IMR-90 (cell line): ENCODE measurements around the gene HPS6. TPM values are rescaled to one million over a fixed set of nuclear protein-coding genes. Genes with fewer than 3 reads are reported as not detected.

Experiments
- ATAC-seq: fragments of 200-7000 bp; cut with Tn5 transposase; 2 replicates; pipeline ENCODE4 v1.9.1; 2020; ENCODE audit warnings: low read depth, mild to moderate bottlenecking, moderate library complexity
- BruUV-seq: library from RNA; stranded (reverse); fragments of 400-500 nt; replicated peaks from 2 replicates; lab custom pipeline; 2021; lab: Mats Ljungman, UMichigan
- CTCF ChIA-PET: fragments of 300-600 bp; formaldehyde crosslinking; extraction: SDS; loops from one replicate; lab custom pipeline; 2021; ENCODE audit warnings: antibody characterized with exemption; lab: Yijun Ruan, JAX
- POLR2A ChIA-PET: fragments of 300-600 bp; sonication (Branson Sonifier 250); formaldehyde crosslinking; loops from one replicate; lab custom pipeline; 2022; ENCODE audit warnings: antibody characterized with exemption; ENCODE audit not compliant: unreplicated experiment; lab: Charles Lee
- DNase-seq: peaks from one replicate; pipeline ENCODE4 v3.0.0; 2013
- H2AFZ ChIP-seq: replicated peaks from 2 replicates; pipeline ENCODE3; 2013; ENCODE audit warnings: low read length, mild to moderate bottlenecking; ENCODE audit not compliant: poor library complexity
- H2AK5ac ChIP-seq: 2 replicates; pipeline ENCODE4 v1.6.1; 2013; ENCODE audit warnings: low read depth, low read length, inconsistent platforms
- H2AK9ac ChIP-seq: replicated peaks from 2 replicates; pipeline ENCODE3; 2013; ENCODE audit warnings: mild to moderate bottlenecking, low read depth, low read length, moderate library complexity; ENCODE audit not compliant: poor library complexity
- H2BK120ac ChIP-seq: 2 replicates; pipeline ENCODE4 v1.6.1; 2013; ENCODE audit warnings: low read depth, low read length, inconsistent platforms
- H2BK15ac ChIP-seq: 3 replicates; pipeline ENCODE4 v1.6.1; 2013; ENCODE audit warnings: low read depth, low read length, inconsistent platforms
- H2BK20ac ChIP-seq: 2 replicates; pipeline ENCODE4 v1.6.1; 2013; ENCODE audit warnings: low read depth, mild to moderate bottlenecking, inconsistent platforms, low read length, moderate library complexity
- H2BK5ac ChIP-seq: 2 replicates; pipeline ENCODE4 v1.6.1; 2013; ENCODE audit warnings: mild to moderate bottlenecking, low read depth, low read length, inconsistent platforms; ENCODE audit not compliant: poor library complexity, severe bottlenecking
- H3K14ac ChIP-seq: replicated peaks from 2 replicates; pipeline ENCODE4 v1.6.1; 2013; ENCODE audit warnings: low read depth, low read length, inconsistent platforms
- H3K18ac ChIP-seq: 2 replicates; pipeline ENCODE4 v1.6.1; 2013; ENCODE audit warnings: low read depth, low read length, control low read depth
- H3K23ac ChIP-seq: 2 replicates; pipeline ENCODE4 v1.6.1; 2013; ENCODE audit warnings: low read depth, low read length, inconsistent platforms
- H3K27ac ChIP-seq: 2 replicates; pipeline ENCODE4 v1.5.1; 2013; ENCODE audit warnings: mild to moderate bottlenecking, control low read depth, low read length; ENCODE audit not compliant: insufficient read depth
- H3K27me3 ChIP-seq: 2 replicates; pipeline ENCODE4 v1.6.1; 2013; ENCODE audit warnings: low read length; ENCODE audit not compliant: control insufficient read depth, insufficient read depth
- H3K36me3 ChIP-seq: 2 replicates; pipeline ENCODE4 v1.6.1; 2013; ENCODE audit warnings: low read length, mixed read lengths; ENCODE audit not compliant: control insufficient read depth, insufficient read depth
- H3K4ac ChIP-seq: 2 replicates; pipeline ENCODE4 v1.6.1; 2013; ENCODE audit warnings: low read depth, low read length, inconsistent platforms
- H3K4me1 ChIP-seq: 2 replicates; pipeline ENCODE4 v1.6.1; 2013; ENCODE audit warnings: low read length, mixed read lengths; ENCODE audit not compliant: control insufficient read depth, insufficient read depth
- H3K4me2 ChIP-seq: 2 replicates; pipeline ENCODE4 v1.6.1; 2013; ENCODE audit warnings: low read depth, mild to moderate bottlenecking, control low read depth, low read length, moderate library complexity
- H3K4me3 ChIP-seq: 2 replicates; pipeline ENCODE4 v1.5.1; 2013; ENCODE audit warnings: low read depth, mild to moderate bottlenecking, control low read depth, low read length, moderate library complexity; ENCODE audit not compliant: insufficient read depth
- H3K56ac ChIP-seq: 2 replicates; pipeline ENCODE4 v1.6.1; 2013; ENCODE audit warnings: low read length, inconsistent platforms; ENCODE audit not compliant: insufficient read depth; ENCODE audit errors: extremely low read depth
- H3K79me1 ChIP-seq, 2 experiments: 2 replicates each; pipeline ENCODE4 v1.6.1; 2013; ENCODE audit warnings: low read length in 2 of 2, inconsistent platforms in 1 of 2, low read depth in 1 of 2
- H3K9ac ChIP-seq: 2 replicates; pipeline ENCODE4 v1.6.1; 2013; ENCODE audit warnings: low read depth, low read length, control low read depth
- H3K9me1 ChIP-seq: 2 replicates; pipeline ENCODE4 v1.6.1; 2013; ENCODE audit warnings: low read length, inconsistent platforms; ENCODE audit not compliant: insufficient read depth
- H3K9me3 ChIP-seq: 2 replicates; pipeline ENCODE4 v1.6.1; 2013; ENCODE audit warnings: low read length; ENCODE audit not compliant: control insufficient read depth, insufficient read depth
- H4K20me1 ChIP-seq: 2 replicates; pipeline ENCODE4 v1.6.1; 2013; ENCODE audit warnings: low read length, inconsistent platforms; ENCODE audit not compliant: insufficient read depth
- H4K5ac ChIP-seq: 2 replicates; pipeline ENCODE4 v1.6.1; 2013; ENCODE audit warnings: mild to moderate bottlenecking, low read depth, low read length, control low read depth
- H4K8ac ChIP-seq, 2 experiments: 2 replicates each; pipeline ENCODE4 v1.6.1; 2013; ENCODE audit warnings: low read depth in 2 of 2, low read length in 2 of 2, control low read depth in 1 of 2, inconsistent platforms in 1 of 2
- H4K91ac ChIP-seq: 2 replicates; pipeline ENCODE4 v1.6.1; 2013; ENCODE audit warnings: low read depth, low read length, inconsistent platforms; ENCODE audit not compliant: insufficient read depth
- BHLHE40 ChIP-seq: fragments of 150-350 bp; IDR thresholded peaks from 2 replicates; pipeline ENCODE4 v1.6.1; 2016; ENCODE audit warnings: mild to moderate bottlenecking, low read depth, low read length
- CHD1 ChIP-seq: IDR thresholded peaks from 2 replicates; pipeline ENCODE4 v1.6.1; 2012; ENCODE audit warnings: low read depth, low read length, improper control_type of control experiment
- CTCF ChIP-seq: conservative IDR thresholded peaks from 2 replicates; pipeline ENCODE4 v1.5.1; 2012; ENCODE audit warnings: mild to moderate bottlenecking, low read depth, low read length, improper control_type of control experiment
- FOS ChIP-seq: fragments of 150-350 bp; IDR thresholded peaks from 2 replicates; pipeline ENCODE4 v1.6.1; 2016; ENCODE audit warnings: low read depth, low read length
- RCOR1 ChIP-seq: IDR thresholded peaks from 2 replicates; pipeline ENCODE4 v1.6.1; 2012; ENCODE audit warnings: mild to moderate bottlenecking, low read length, improper control_type of control experiment; ENCODE audit not compliant: insufficient replicate concordance
- SMC3 ChIP-seq: fragments of 150-350 bp; IDR thresholded peaks from 2 replicates; pipeline ENCODE4 v1.6.1; 2016; ENCODE audit warnings: low read depth, mild to moderate bottlenecking, antibody characterized with exemption, low read length, moderate library complexity
- USF2 ChIP-seq: fragments of 150-350 bp; IDR thresholded peaks from 2 replicates; pipeline ENCODE4 v1.6.1; 2017; ENCODE audit warnings: mild to moderate bottlenecking, antibody characterized with exemption, low read length, low read depth
- WGBS, 2 experiments: methylation state at CpG; one replicate each; pipeline versions ENCODE4 v1.1.5 to v1.1.7; 2013; ENCODE audit warnings: missing lambda C conversion rate in 2 of 2; ENCODE audit not compliant: insufficient read length in 1 of 2; ENCODE audit errors: extremely low coverage in 2 of 2; 5-methylcytosine and 5-hydroxymethylcytosine counted together
- dilution Hi-C: fragments of 300-500 bp; cut with HindIII; formaldehyde crosslinking; loops from one replicate; pipeline ENCODE4 v1.14.3; 2018; ENCODE audit warnings: low sequenced_read_pairs; ENCODE audit not compliant: unreplicated experiment
- in situ Hi-C: fragments of 300-500 bp; cut with MboI; formaldehyde crosslinking; loops from 3 replicates; pipeline ENCODE4 v1.14.3; 2019; ENCODE audit warnings: low sequenced_read_pairs, inconsistent platforms, mixed read lengths
- intact Hi-C: fragments of 100-400 bp; cut with micrococcal nuclease; formaldehyde crosslinking; loops from 2 replicates; pipeline ENCODE4 v1.10.0; 2022
- polyA plus RNA-seq, 3 experiments: library from polyadenylated mRNA; depleted of rRNA; stranded (reverse); fragments of >200 nt; gene quantifications; 2 replicates each; pipeline ENCODE4 v1.2.3, GENCODE V29; 2012; ENCODE audit warnings: low replicate concordance in 1 of 3
- total RNA-seq: library from RNA; depleted of rRNA; stranded (reverse); fragments of >200 nt; gene quantifications from 2 replicates; pipeline ENCODE4 v1.2.3, GENCODE V29; 2012

The HPS6 gene
- total and polyA plus RNA-seq, 2 of the 4 experiments (the other 2 are of a cell fraction), result 10.5 to 23.1 TPM

- ChIA-PET POLR2A (no interaction called here), CTCF (no interaction called here)
- dilution Hi-C loops, result no loop called here
These were observed 36.0 kb downstream of the HPS6 start for GRCh38 chr10:102101152-102101551.

More at GRCh38 chr10:102101152-102101551, 36.0 kb downstream of the HPS6 start:
- no peak overlapping the region for H4K5ac ChIP-seq
- peaks cover 0 to 15% of the 10 kb centered on the region in 2 experiments; a peak in 2 of 4 replicates for H3K79me1 ChIP-seq
- H3K18ac ChIP-seq, result no peak overlapping the region
- no peak overlapping the region for H4K91ac ChIP-seq
- intact Hi-C loops, result no loop called here
- WGBS, 2 experiments, result no CpG with 5 or more reads among the region's 5 CpGs
- no peak overlapping the region for H2BK120ac ChIP-seq
- no TSS peak for BruUV-seq
- peaks cover 33% of the 10 kb centered on the region for H3K36me3 ChIP-seq
- H2AK9ac ChIP-seq, result no peak overlapping the region
- TF ChIP-seq CTCF, result no peak
- TF ChIP-seq FOS, result no peak
- no peak for TF ChIP-seq SMC3
- no peak for TF ChIP-seq BHLHE40
- no peak for TF ChIP-seq RCOR1
- TF ChIP-seq USF2, result no peak
- TF ChIP-seq CHD1, result no peak
- H3K4me2 ChIP-seq, result no peak overlapping the region
- in situ Hi-C loops, result no loop called here
- H2BK15ac ChIP-seq, result no peak overlapping the region
- H2AK5ac ChIP-seq, result no peak overlapping the region
- no peak overlapping the region for H2AFZ ChIP-seq
- no peak overlapping the region for H2BK20ac ChIP-seq
- H3K56ac ChIP-seq, result no peak overlapping the region
- no peak overlapping the region for H3K4ac ChIP-seq
- H3K4me3 ChIP-seq, result no peak overlapping the region
- DNase-seq (no peak), ATAC-seq (no peak)
- H4K20me1 ChIP-seq, result 0 out of 2 replicates have a peak, but pooled peaks cover 14% of the 10 kb centered on the region
- no peak overlapping the region for H2BK5ac ChIP-seq
- H3K9ac ChIP-seq, result no peak overlapping the region
- peaks cover 15% of the 10 kb centered on the region for H3K9me1 ChIP-seq
- no peaks in the 10 kb centered on the region for H3K4me1 ChIP-seq
- H3K27me3 ChIP-seq, result no peaks in the 10 kb centered on the region
- no peak overlapping the region for H3K23ac ChIP-seq
- no peak overlapping the region for H4K8ac ChIP-seq
- no peak overlapping the region for H3K14ac ChIP-seq
- no peak overlapping the region for H3K27ac ChIP-seq
- no peaks in the 10 kb centered on the region for H3K9me3 ChIP-seq
